A549 (cell line): ENCODE measurements around the gene FGF3.

Experiments
- CTCF ChIP-seq: fragments of >200 bp; sonication (Bioruptor Twin); formaldehyde crosslinking; IDR thresholded peaks from 3 replicates; pipeline ENCODE4 v1.5.1; 2016
- EP300 ChIP-seq, 2 experiments: fragments of >200 bp; sonication (Bioruptor Twin); formaldehyde crosslinking; IDR thresholded peaks; 2 replicates in 1 of 2; 3 replicates in 1 of 2; pipeline ENCODE4 v1.6.1; 2016 to 2017
- HOXA7 ChIP-seq: fragments of 250-450 bp; sonication (Bioruptor Pico); IDR thresholded peaks from 2 replicates; pipeline ENCODE4 v1.5.0; 2020; ENCODE audit warnings: mild to moderate bottlenecking, moderate library complexity
- MAX ChIP-seq: IDR thresholded peaks from 2 replicates; pipeline ENCODE4 v1.6.1; 2012

- TF ChIP-seq MAX: no peak
- no peak for TF ChIP-seq CTCF
- TF ChIP-seq EP300 (IDR thresholded peaks at IDR 0.05): no peak
- TF ChIP-seq HOXA7 (CRISPR knock-in tag): no peak
These were observed 21.4 kb upstream of the FGF3 start for GRCh38 chr11:69840371-69841169.
